Measurements from ENCODE around the gene NODAL.

NODAL gene

DNA sequence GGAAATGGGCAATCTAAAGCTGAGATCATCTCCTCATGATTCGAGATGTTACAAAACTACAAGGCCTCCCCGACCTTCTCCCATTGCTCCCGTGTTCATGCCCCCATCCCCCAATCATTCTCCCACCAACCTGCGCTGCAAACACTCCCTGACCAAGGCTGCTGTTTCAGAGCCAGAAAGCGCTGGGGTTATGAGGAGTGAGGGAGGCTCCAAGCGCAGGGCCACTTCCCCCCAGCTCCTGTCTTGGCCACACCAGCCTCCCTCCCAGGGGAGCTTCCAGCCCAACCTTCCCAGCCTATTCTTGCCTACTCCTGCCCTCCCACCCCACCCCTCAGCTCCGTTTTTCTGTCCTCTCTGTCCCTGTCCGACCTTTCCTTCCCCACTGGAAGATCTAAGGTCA lies 14.7 kb upstream of the NODAL start:
- H3K4me1 ChIP-seq (ENCODE audit: control insufficient read depth, low read length) = no peaks in the 10 kb centered on the region; the same call in 1 of the 2 replicates
- H4K20me1 ChIP-seq (ENCODE audit: control insufficient read depth, insufficient read depth, low read depth, low read length) = no peaks in the 10 kb centered on the region
- H3K4me2 ChIP-seq (ENCODE audit: low read length) = no peak overlapping the region
- H3K9me3 ChIP-seq (ENCODE audit: control insufficient read depth, insufficient read depth, low read length) = no peaks in the 10 kb centered on the region
- no peak for TF ChIP-seq CTCF (IDR thresholded peaks at IDR 0.05; ENCODE audit: low read depth, low read length, poor library complexity, severe bottlenecking)
- no peak for TF ChIP-seq EZH2phosphoT487 (IDR thresholded peaks at IDR 0.05; ENCODE audit: borderline replicate concordance, low read length)
- H3K27me3 ChIP-seq (ENCODE audit: control insufficient read depth, low read length) = peaks cover 41% of the 10 kb centered on the region
- no peaks in the 10 kb centered on the region for H3K36me3 ChIP-seq (ENCODE audit: control insufficient read depth, low read length)
- H3K79me2 ChIP-seq (ENCODE audit: control insufficient read depth, low read length) = no peaks in the 10 kb centered on the region
- no peak overlapping the region for H3K4me3 ChIP-seq (ENCODE audit: low read length)
- no peaks in the 10 kb centered on the region for H3F3A ChIP-seq (ENCODE audit: control insufficient read depth, insufficient read depth)
- no peak overlapping the region for H3K27ac ChIP-seq (ENCODE audit: low read depth, low read length)
- H3K9me2 ChIP-seq (replicated peaks; ENCODE audit: control insufficient read depth, low read length) = no peaks in the 10 kb centered on the region

GRCh38 chr10:70455213-70455630 lies 13.7 kb upstream of the NODAL start:
- TF ChIP-seq CTCF (IDR thresholded peaks at IDR 0.05; ENCODE audit: low read depth, low read length, poor library complexity, severe bottlenecking) (no peak), EZH2phosphoT487 (IDR thresholded peaks at IDR 0.05; ENCODE audit: borderline replicate concordance, low read length) (no peak)
- no peak overlapping the region for H3K27ac ChIP-seq (ENCODE audit: low read depth, low read length)
- H4K20me1 ChIP-seq (ENCODE audit: control insufficient read depth, insufficient read depth, low read depth, low read length) = no peaks in the 10 kb centered on the region
- H3K4me3 ChIP-seq (ENCODE audit: low read length) = no peak overlapping the region
- peaks cover 41% of the 10 kb centered on the region for H3K27me3 ChIP-seq (ENCODE audit: control insufficient read depth, low read length)
- no peaks in the 10 kb centered on the region for H3K36me3 ChIP-seq (ENCODE audit: control insufficient read depth, low read length)
- H3K4me1 ChIP-seq (ENCODE audit: control insufficient read depth, low read length) = no peaks in the 10 kb centered on the region
- H3K4me2 ChIP-seq (ENCODE audit: low read length) = no peak overlapping the region
- no peaks in the 10 kb centered on the region for H3F3A ChIP-seq (ENCODE audit: control insufficient read depth, insufficient read depth)
- H3K9me2 ChIP-seq (replicated peaks; ENCODE audit: control insufficient read depth, low read length) = no peaks in the 10 kb centered on the region
- no peaks in the 10 kb centered on the region for H3K79me2 ChIP-seq (ENCODE audit: control insufficient read depth, low read length)
- H3K9me3 ChIP-seq (ENCODE audit: control insufficient read depth, insufficient read depth, low read length) = no peaks in the 10 kb centered on the region

DNA sequence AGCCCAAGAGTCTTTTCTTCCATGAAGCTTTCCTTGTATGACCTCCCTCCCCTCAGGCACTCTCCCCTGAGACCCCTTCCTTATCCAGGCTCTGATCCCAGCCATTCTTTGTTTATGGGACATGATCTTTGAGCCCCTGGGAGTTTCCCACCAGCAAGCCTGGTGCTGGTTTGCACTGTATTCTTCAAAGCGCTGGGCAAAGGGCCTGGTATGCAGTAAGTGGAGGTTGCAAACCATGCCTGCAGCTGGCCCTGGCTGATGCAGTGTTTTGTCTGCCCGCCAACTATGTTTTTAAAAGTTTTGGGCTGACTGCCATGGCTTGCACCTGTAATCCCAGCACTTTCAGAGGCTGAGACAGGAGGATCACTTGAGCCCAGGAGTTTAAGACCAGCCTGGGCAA lies 6.8 kb upstream of the NODAL start:
- no peaks in the 10 kb centered on the region for H3K9me2 ChIP-seq (replicated peaks; ENCODE audit: control insufficient read depth, low read length)
- no peak overlapping the region for H3K27ac ChIP-seq (ENCODE audit: low read depth, low read length)
- TF ChIP-seq EZH2phosphoT487 (IDR thresholded peaks at IDR 0.05; ENCODE audit: borderline replicate concordance, low read length) (no peak), CTCF (IDR thresholded peaks at IDR 0.05; ENCODE audit: low read depth, low read length, poor library complexity, severe bottlenecking) (no peak)
- H3K79me2 ChIP-seq (ENCODE audit: control insufficient read depth, low read length) = no peaks in the 10 kb centered on the region
- no peaks in the 10 kb centered on the region for H3K36me3 ChIP-seq (ENCODE audit: control insufficient read depth, low read length)
- no peaks in the 10 kb centered on the region for H3K9me3 ChIP-seq (ENCODE audit: control insufficient read depth, insufficient read depth, low read length)
- peaks cover 3% of the 10 kb centered on the region; the same call in 1 of the 2 replicates for H3K27me3 ChIP-seq (ENCODE audit: control insufficient read depth, low read length)
- H3K4me1 ChIP-seq (ENCODE audit: control insufficient read depth, low read length) = no peaks in the 10 kb centered on the region
- no peaks in the 10 kb centered on the region for H3F3A ChIP-seq (ENCODE audit: control insufficient read depth, insufficient read depth)
- no peak overlapping the region for H3K4me3 ChIP-seq (ENCODE audit: low read length)
- no peaks in the 10 kb centered on the region for H4K20me1 ChIP-seq (ENCODE audit: control insufficient read depth, insufficient read depth, low read depth, low read length)
- H3K4me2 ChIP-seq (ENCODE audit: low read length) = no peak overlapping the region

All from DOHH2 (cell line).